ENCODE results near the gene ELAVL4.

Gene ELAVL4

GRCh38 chr1:50208756-50209155, 100.0 kb downstream of the ELAVL4 start:
- no peak overlapping the region for H3K4me2 ChIP-seq (ENCODE audit: low read depth, low read length, poor library complexity, severe bottlenecking)
- no peak overlapping the region for H3K27ac ChIP-seq (ENCODE audit: low read depth, low read length)
- H4K20me1 ChIP-seq (ENCODE audit: low read depth, low read length), result no peaks in the 10 kb centered on the region
- H3K9me3 ChIP-seq (ENCODE audit: insufficient read depth, low read length), result no peaks in the 10 kb centered on the region
- H3K4me3 ChIP-seq (ENCODE audit: insufficient read depth, low read length, poor library complexity, severe bottlenecking), result no peak overlapping the region
- no peaks in the 10 kb centered on the region for H3K79me2 ChIP-seq (ENCODE audit: insufficient read depth, low read length)
- H3K36me3 ChIP-seq (ENCODE audit: low read length), result no peaks in the 10 kb centered on the region
- no peaks in the 10 kb centered on the region for H3K27me3 ChIP-seq (ENCODE audit: low read length)
- TF ChIP-seq EZH2phosphoT487 (conservative IDR thresholded peaks at IDR 0.05; ENCODE audit: low read length), result no peak
- TF ChIP-seq CTCF (IDR thresholded peaks at IDR 0.05; ENCODE audit: insufficient read depth, low read length, poor library complexity, severe bottlenecking), result no peak
- no peaks in the 10 kb centered on the region for H3K9me2 ChIP-seq (replicated peaks; ENCODE audit: insufficient read depth, low read length)
- no peak overlapping the region for H2AFZ ChIP-seq (ENCODE audit: low read depth, low read length, severe bottlenecking)
- H3K9ac ChIP-seq (ENCODE audit: low read length), result no peak overlapping the region
- H3F3A ChIP-seq (ENCODE audit: insufficient read depth), result no peaks in the 10 kb centered on the region

GRCh38 chr1:50209749-50210148, 101.0 kb downstream of the ELAVL4 start:
- no peaks in the 10 kb centered on the region for H3F3A ChIP-seq (ENCODE audit: insufficient read depth)
- H3K4me2 ChIP-seq (ENCODE audit: low read depth, low read length, poor library complexity, severe bottlenecking), result no peak overlapping the region
- H3K27me3 ChIP-seq (ENCODE audit: low read length), result no peaks in the 10 kb centered on the region
- H3K36me3 ChIP-seq (ENCODE audit: low read length), result no peaks in the 10 kb centered on the region
- H3K27ac ChIP-seq (ENCODE audit: low read depth, low read length), result no peak overlapping the region
- no peaks in the 10 kb centered on the region for H4K20me1 ChIP-seq (ENCODE audit: low read depth, low read length)
- H3K9me2 ChIP-seq (replicated peaks; ENCODE audit: insufficient read depth, low read length), result no peaks in the 10 kb centered on the region
- TF ChIP-seq CTCF (IDR thresholded peaks at IDR 0.05; ENCODE audit: insufficient read depth, low read length, poor library complexity, severe bottlenecking) (no peak), EZH2phosphoT487 (conservative IDR thresholded peaks at IDR 0.05; ENCODE audit: low read length) (no peak)
- no peak overlapping the region for H3K9ac ChIP-seq (ENCODE audit: low read length)
- no peak overlapping the region for H2AFZ ChIP-seq (ENCODE audit: low read depth, low read length, severe bottlenecking)
- no peaks in the 10 kb centered on the region for H3K79me2 ChIP-seq (ENCODE audit: insufficient read depth, low read length)
- no peak overlapping the region for H3K4me3 ChIP-seq (ENCODE audit: insufficient read depth, low read length, poor library complexity, severe bottlenecking)
- no peaks in the 10 kb centered on the region for H3K9me3 ChIP-seq (ENCODE audit: insufficient read depth, low read length)

- Histone ChIP-seq H4K20me1 (ENCODE audit: low read depth, low read length) (no peaks in the 10 kb centered on the region), H3K27me3 (ENCODE audit: low read length) (no peaks in the 10 kb centered on the region), H3K9me2 (replicated peaks; ENCODE audit: insufficient read depth, low read length) (no peaks in the 10 kb centered on the region), H3F3A (ENCODE audit: insufficient read depth) (no peaks in the 10 kb centered on the region), H2AFZ (ENCODE audit: low read depth, low read length, severe bottlenecking) (no peak overlapping the region), H3K79me2 (ENCODE audit: insufficient read depth, low read length) (no peaks in the 10 kb centered on the region), H3K27ac (ENCODE audit: low read depth, low read length) (no peak overlapping the region), H3K9ac (ENCODE audit: low read length) (no peak overlapping the region), H3K9me3 (ENCODE audit: insufficient read depth, low read length) (no peaks in the 10 kb centered on the region), H3K4me3 (ENCODE audit: insufficient read depth, low read length, poor library complexity, severe bottlenecking) (no peak overlapping the region), H3K36me3 (ENCODE audit: low read length) (no peaks in the 10 kb centered on the region), H3K4me2 (ENCODE audit: low read depth, low read length, poor library complexity, severe bottlenecking) (no peak overlapping the region)
- TF ChIP-seq EZH2phosphoT487 (conservative IDR thresholded peaks at IDR 0.05; ENCODE audit: low read length), result no peak
- no peak for TF ChIP-seq CTCF (IDR thresholded peaks at IDR 0.05; ENCODE audit: insufficient read depth, low read length, poor library complexity, severe bottlenecking)
Observed at GRCh38 chr1:50213505-50213904, 104.8 kb downstream of the ELAVL4 start.

All from SU-DHL-6 (cell line).